Medulla oblongata (tissue), 1 donor: ENCODE results near the gene ERCC2.
"Not testable (repeated sequence)": the region's sequence is repeated elsewhere in the genome, so short reads cannot be mapped to it uniquely, and the experiment has no call there.

Experiments used
- DNase-seq: peaks from one replicate; pipeline ENCODE4 v3.0.0-alpha.2; 2015; ENCODE audit errors: extremely low spot score

The ERCC2 gene

GRCh38 chr19:45354241-45354842 is 16.0 kb downstream of the ERCC2 start:
- no peak for DNase-seq

GRCh38 chr19:45352914-45353796 is 17.2 kb downstream of the ERCC2 start:
- no peak for DNase-seq

GRCh38 chr19:45352471-45352870 is 17.9 kb downstream of the ERCC2 start:
- no peak for DNase-seq

DNA sequence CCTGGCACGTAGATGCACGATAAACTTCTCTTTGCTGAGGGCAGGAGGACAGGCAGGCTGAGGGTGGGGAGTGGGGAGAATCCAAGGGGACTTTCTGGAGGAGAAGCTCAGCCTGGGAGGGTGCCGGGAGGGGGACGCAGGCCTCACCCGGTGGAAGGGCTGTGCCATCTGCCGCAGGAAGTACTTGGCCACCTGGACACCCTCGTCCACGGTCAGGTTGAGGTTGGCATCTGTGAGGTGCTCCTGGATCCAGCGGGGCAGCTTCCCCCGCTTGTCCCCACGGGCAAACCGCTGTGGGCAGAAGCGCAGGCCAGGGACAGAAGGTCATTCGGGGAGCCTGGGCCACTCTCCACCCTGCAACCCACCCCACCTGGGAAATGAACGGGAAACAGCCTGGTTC is 18.3 kb downstream of the ERCC2 start:
- DNase-seq = no peak

- DNase-seq = no peak
Measured at GRCh38 chr19:45351401-45351952, 18.9 kb downstream of the ERCC2 start.

DNA sequence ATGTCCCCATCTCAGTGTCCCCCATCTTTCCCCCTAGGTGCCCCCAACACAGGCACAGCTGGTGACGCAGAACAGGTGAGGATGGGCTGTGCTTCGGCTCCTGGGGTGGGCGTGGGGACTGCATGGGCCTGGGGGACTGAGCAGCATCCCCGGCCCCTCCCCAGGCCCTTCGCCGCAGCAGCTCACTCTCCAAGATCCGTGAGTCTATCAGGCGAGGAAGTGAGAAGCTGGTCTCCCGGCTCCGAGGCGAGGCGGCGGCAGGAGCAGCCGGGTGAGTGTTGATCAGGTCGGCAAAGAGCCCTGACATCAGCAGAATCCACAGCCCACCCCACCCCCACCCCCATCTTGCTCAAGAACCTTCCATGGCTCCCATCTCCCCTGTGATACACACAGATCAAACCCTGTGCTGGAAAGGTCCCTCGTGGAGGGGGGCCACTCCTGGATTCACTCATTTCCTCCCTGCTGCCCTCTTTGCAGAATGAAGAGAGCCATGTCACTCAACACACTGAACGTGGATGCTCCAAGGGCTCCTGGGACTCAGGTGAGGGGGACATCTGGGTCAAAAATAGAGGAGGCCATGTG is 19.8 kb downstream of the ERCC2 start:
- no peak for DNase-seq

DNA sequence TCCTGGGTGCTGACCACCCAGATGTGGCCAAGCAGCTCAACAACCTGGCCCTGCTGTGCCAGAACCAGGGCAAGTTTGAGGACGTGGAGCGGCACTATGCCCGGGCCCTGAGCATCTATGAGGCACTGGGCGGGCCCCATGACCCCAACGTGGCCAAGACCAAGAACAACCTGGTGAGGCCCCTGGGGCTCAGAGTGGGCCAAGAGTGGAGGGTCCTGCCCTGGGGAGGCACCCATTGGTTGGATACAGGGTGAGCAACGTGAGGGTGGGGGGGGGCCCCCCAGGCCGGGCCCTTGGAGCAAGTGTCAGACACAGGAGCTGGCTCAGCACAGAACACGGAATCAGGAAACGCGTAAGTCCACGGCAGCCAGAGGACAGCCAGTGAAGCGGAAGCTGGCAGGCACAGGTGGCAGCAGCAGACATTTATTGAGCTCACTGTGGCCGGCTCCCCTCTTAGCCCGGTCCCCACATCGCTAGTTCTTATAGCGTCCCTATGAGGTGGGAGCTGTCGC is 20.9 kb downstream of the ERCC2 start:
- no peak for DNase-seq

DNA sequence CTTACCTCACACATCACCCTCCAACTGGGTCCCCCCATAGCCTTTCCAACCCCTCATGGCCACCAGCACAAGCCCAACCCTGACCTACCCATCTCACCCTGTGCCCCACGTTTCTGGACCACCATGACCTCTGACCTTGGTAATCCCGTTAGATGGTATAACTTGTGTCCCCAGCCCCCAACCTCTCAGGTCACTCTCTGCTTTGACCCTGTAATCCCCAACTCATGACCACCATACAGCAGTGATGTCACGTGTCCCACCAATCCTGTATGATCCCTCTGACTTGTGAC is 21.3 kb downstream of the ERCC2 start:
- no peak for DNase-seq

- DNase-seq = no peak
Measured at GRCh38 chr19:45348367-45349125, 21.8 kb downstream of the ERCC2 start.

DNA sequence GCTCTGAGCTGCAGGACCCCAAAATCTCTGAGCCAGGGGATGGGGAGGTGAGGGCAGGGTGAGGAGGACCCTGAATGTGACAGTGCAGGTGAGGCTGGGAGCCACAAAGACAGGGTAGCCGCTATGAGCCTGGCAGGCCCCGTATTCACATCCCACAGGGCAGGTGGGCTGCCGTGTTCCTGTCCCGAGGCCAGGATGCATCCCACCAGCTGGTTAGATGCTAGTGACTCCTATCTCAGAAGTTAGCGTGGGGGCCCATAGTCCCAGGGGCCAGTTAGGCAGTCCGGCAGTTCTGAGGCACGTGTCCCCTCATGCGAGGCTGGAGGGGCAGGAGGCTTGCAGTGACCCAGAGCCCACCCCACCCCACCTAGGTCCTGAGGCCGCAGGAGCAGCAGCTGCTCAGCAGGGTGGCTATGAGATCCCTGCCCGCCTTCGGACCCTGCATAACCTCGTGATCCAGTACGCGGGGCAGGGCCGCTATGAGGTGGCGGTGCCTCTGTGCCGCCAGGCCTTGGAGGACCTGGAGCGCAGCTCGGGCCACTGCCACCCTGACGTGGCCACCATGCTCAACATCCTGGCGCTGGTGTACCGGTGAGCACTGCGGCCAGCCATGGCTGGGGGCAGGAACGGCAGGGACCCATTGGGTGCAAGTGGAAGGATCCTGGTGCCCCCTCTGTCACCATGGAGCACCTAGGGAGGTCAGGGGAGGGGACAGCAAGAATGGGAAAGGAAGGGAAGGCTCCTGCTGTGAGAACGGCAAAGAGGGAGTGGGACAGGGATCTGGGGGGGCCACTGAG is 22.6 kb downstream of the ERCC2 start:
- DNase-seq = no peak

DNA sequence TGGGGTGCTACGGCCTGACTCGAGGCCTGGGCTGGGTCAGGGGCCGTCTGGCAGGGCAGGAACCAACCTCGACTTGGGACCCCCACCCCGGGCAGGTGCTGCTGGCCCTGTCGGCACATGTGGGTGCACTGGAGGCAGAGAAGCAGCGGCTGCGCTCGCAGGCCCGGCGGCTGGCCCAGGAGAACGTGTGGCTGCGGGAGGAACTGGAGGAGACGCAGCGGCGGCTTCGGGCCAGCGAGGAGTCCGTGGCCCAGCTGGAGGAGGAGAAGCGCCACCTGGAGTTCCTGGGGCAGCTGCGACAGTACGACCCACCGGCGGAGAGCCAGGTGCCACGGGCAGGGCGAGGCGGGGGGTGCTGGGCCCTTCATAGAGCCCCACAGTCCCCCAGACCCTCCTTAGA is 23.9 kb downstream of the ERCC2 start:
- DNase-seq = no peak

DNA sequence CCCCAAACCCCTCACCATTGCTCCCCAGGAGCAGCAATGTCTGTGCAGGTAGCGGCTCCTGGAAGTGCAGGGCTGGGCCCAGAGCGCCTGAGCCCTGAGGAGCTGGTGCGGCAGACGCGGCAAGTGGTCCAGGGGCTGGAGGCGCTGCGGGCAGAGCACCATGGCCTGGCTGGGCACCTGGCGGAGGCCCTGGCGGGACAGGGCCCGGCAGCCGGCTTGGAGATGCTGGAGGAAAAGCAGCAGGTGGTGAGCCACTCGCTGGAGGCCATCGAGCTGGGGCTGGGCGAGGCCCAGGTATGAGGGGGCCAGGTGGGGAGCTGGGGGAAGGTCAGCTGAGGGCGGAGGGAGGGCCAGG is 24.9 kb downstream of the ERCC2 start:
- DNase-seq = no peak

DNA sequence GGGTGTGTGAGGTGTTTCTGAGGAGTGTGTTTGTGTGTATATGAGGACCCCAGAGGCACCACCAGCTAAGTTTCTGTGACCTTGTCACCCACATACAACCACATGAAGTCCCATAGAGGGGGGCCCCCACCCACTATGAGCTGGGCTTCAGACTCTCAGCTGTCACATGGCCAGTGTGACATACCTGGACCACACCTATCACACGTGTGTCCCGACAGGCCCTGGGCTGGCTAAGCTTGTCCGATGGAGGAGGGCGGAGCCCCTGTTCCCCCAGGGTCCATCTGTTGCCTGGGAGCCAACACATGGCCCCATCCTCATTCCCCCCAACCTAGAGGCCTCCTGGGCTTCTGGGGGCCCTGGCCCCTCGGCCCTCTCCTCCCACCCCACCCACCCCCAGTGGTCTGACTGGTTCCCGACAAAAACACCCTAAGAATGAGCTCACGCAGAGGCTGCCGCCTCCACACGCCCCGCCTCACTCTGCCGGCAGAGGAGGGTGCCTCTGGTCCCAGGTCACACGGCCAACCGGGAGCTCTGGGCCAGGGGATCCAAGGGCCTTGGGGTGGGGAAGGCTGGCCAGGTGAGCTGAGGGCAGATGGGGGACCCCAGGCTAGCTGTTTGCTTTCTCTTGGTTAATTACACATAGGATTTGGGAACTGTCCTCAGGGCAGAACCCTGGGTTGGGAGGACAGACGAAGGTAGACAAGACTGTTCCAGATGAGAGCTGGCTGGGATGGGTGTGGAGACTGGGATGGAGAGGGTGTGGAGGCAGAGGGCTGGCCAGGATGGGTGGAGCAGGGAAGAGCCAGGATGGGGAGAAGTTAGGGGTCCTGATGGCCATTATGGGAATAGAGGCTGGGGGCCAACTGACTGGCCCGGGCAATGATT is 25.5 kb downstream of the ERCC2 start:
- DNase-seq = no peak

DNA sequence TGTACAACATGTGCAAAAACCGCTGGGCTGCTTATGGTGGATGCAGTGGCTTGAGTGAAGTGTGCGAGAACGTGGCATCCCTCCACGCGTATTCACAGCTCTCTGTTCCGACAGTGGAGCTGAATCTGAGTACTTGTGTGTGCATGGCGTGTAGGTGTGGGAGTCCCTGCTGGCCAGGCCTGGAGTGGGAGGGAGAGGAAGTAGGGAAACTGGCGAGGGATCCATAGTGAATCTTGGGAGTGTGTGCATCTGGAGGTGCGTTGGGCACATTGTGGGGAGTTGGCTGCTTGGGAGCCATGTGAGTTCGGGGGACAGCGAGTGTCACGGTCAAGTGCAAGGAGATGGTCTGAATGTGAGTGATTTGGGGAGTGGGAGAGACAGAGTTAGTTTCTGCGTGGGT is 27.5 kb downstream of the ERCC2 start:
- no peak for DNase-seq

- DNase-seq = no peak
Measured at GRCh38 chr19:45340899-45341453, 29.4 kb downstream of the ERCC2 start.

DNA sequence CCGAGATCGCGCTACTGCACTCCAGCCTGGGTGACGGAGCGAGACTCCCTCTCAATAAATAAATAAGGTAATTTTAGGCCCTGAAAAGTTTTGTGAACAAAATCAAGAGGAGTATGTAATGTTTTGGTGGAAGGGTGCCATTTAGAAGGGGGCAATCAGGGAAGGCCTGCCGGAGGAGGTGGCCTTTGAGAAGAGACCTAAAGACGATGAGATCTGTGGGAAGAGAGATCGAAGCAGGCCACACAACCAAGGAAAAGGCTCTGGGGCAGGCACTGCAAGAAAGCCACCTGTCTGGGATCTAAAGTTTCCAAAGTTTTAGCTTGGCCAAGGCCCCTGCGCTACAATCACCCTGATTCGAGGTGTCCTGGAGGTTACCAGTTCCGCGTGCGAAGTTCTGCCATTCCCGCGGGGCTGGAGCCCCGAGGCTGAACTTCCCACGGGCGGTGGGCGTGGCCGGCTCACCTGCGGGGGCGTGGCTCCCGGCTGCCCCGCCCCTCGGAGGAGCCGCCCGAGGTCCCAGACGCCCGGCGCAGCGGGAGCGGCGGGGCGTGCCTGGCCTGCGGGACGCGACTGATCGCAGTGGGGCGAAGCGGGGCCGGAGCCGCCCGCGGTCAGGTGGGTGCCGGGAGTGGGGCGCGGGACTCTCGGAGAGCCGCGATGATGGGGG is 30.0 kb downstream of the ERCC2 start, which contains the start of gene KLC3:
Gene KLC3, plus strand, starts transcription at position 519 of the 667 bp plus-strand sequence. CDS start 4,792 bp downstream, outside the sequence.
- DNase-seq = no peak

DNA sequence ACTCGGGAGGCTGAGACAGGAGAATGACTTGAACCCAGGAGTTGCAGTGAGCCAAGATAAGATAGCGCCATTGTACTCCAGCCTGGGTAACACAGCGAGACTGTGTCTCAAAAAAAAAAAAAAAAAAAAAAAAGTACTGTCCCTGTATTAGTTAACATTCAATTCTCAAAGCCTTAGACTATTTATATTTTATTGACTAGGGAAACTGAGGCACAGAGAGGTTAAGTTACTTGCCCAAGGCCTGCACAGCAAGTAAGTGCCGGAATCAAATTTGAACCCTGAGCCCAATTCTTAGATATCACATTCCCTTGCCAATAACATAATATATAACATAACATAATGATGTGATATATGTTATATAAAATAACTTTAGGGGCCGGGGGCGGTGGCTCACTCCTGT is 30.7 kb downstream of the ERCC2 start:
- DNase-seq = no peak

GRCh38 chr19:45336696-45337251 is 33.6 kb downstream of the ERCC2 start:
- no peak for DNase-seq

DNA sequence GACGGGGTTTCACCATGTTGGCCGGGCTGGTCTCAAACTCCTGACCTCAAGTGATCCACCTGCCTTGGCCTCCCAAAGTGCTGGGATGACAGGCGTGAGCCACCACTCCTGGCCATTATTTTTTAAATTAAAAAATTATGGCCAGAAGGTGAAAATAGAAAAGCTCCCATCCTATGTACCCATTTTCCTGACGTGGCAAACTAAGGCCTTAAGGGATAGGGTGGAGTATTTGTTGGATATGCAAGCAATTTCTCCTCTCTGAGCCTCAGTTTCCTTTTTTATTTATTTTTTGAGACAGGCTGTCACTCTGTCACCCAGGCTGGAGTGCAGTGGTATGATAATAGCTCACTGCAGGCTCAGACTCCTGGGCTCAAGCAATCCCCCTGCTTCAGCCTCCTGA is 35.5 kb downstream of the ERCC2 start:
- DNase-seq = not testable (repeated sequence)
